ENCODE data around the gene TTYH3. TPM values are rescaled to one million over a fixed set of nuclear protein-coding genes. Genes with fewer than 3 reads are reported as not detected.

TTYH3 gene
- total RNA-seq, 2 experiments from 2014 or later: 9.7 to 10.2 TPM

GRCh38 chr7:2595258-2595860, 36.4 kb upstream of the TTYH3 start:
- Mint-ChIP-seq H3K4me1 (no peaks in the 10 kb centered on the region), H3K4me3 (no peak overlapping the region), H3K27ac (no peak overlapping the region), H3K27me3 (no peaks in the 10 kb centered on the region), H3K36me3 (ENCODE audit: low read depth) (peaks cover 12% of the 10 kb centered on the region), H3K9me3 (no peaks in the 10 kb centered on the region)
- no peak for DNase-seq
- POLR2A ChIA-PET: no interaction called here
- CTCF ChIA-PET: interaction anchor here (0.6 kb wide), 1 partner anchor 43 kb away, joined by 3 read pairs; no protein-coding TSS in a partner anchor

GRCh38 chr7:2596464-2597272, 35.1 kb upstream of the TTYH3 start:
- Mint-ChIP-seq H3K27me3 (no peaks in the 10 kb centered on the region), H3K9me3 (no peaks in the 10 kb centered on the region), H3K36me3 (ENCODE audit: low read depth) (peaks cover 14% of the 10 kb centered on the region), H3K4me3 (no peak overlapping the region), H3K27ac (no peak overlapping the region), H3K4me1 (no peaks in the 10 kb centered on the region)
- ChIA-PET POLR2A (no interaction called here), CTCF (interaction anchor here (1.1 kb wide), 1 partner anchor 128 kb away, joined by 3 read pairs; no protein-coding TSS in a partner anchor)
- DNase-seq: no peak

- ChIA-PET POLR2A (no interaction called here), CTCF (no interaction called here)
- Mint-ChIP-seq H3K4me3 (no peak overlapping the region), H3K27ac (no peak overlapping the region), H3K4me1 (peaks cover 3% of the 10 kb centered on the region), H3K27me3 (no peaks in the 10 kb centered on the region), H3K9me3 (no peaks in the 10 kb centered on the region), H3K36me3 (ENCODE audit: low read depth) (peaks cover 17% of the 10 kb centered on the region)
- no peak for DNase-seq
Observed at GRCh38 chr7:2597273-2597640, 34.5 kb upstream of the TTYH3 start.

GRCh38 chr7:2598154-2598823, 33.5 kb upstream of the TTYH3 start:
- Mint-ChIP-seq H3K4me3 (no peak overlapping the region), H3K9me3 (no peaks in the 10 kb centered on the region)
- CTCF ChIA-PET: no interaction called here

GRCh38 chr7:2601065-2601464, 30.7 kb upstream of the TTYH3 start:
- Mint-ChIP-seq H3K27me3 (no peaks in the 10 kb centered on the region), H3K4me3 (no peak overlapping the region), H3K9me3 (no peaks in the 10 kb centered on the region), H3K4me1 (peaks cover 5% of the 10 kb centered on the region), H3K27ac (no peak overlapping the region), H3K36me3 (ENCODE audit: low read depth) (peaks cover 14% of the 10 kb centered on the region)
- ChIA-PET POLR2A (no interaction called here), CTCF (no interaction called here)
- no peak for DNase-seq

More at GRCh38 chr7:2598154-2598823, 33.5 kb upstream of the TTYH3 start:
- no peaks in the 10 kb centered on the region for H3K27me3 Mint-ChIP-seq
- peaks cover 14% of the 10 kb centered on the region for H3K36me3 Mint-ChIP-seq (ENCODE audit: low read depth)
- no peak overlapping the region for H3K27ac Mint-ChIP-seq
- DNase-seq: no peak
- POLR2A ChIA-PET: no interaction called here
- peaks cover 5% of the 10 kb centered on the region for H3K4me1 Mint-ChIP-seq

GRCh38 chr7:2601907-2602306, 29.9 kb upstream of the TTYH3 start:
- no peak for DNase-seq
- Mint-ChIP-seq H3K27me3 (no peaks in the 10 kb centered on the region), H3K4me3 (no peak overlapping the region), H3K36me3 (ENCODE audit: low read depth) (peaks cover 14% of the 10 kb centered on the region), H3K9me3 (no peaks in the 10 kb centered on the region), H3K27ac (no peak overlapping the region), H3K4me1 (peaks cover 5% of the 10 kb centered on the region)
- ChIA-PET CTCF (no interaction called here), POLR2A (interaction anchor here (0.8 kb wide), 1 partner anchor 11 kb away, joined by 3 read pairs; no protein-coding TSS in a partner anchor)

GRCh38 chr7:2602406-2603043, 29.3 kb upstream of the TTYH3 start:
- ChIA-PET POLR2A (interaction anchor here (0.8 kb wide), 1 partner anchor 10 kb away, joined by 3 read pairs; no protein-coding TSS in a partner anchor), CTCF (no interaction called here)
- Mint-ChIP-seq H3K4me1 (peaks cover 5% of the 10 kb centered on the region), H3K27me3 (no peaks in the 10 kb centered on the region), H3K36me3 (ENCODE audit: low read depth) (peaks cover 14% of the 10 kb centered on the region), H3K4me3 (no peak overlapping the region), H3K9me3 (no peaks in the 10 kb centered on the region), H3K27ac (no peak overlapping the region)
- no peak for DNase-seq

GRCh38 chr7:2603044-2603965, 28.5 kb upstream of the TTYH3 start:
- ChIA-PET CTCF (no interaction called here), POLR2A (interaction anchor here (0.8 kb wide), 1 partner anchor 9 kb away, joined by 3 read pairs; no protein-coding TSS in a partner anchor)
- DNase-seq: no peak
- Mint-ChIP-seq H3K9me3 (no peaks in the 10 kb centered on the region), H3K4me3 (no peak overlapping the region), H3K27me3 (no peaks in the 10 kb centered on the region), H3K27ac (no peak overlapping the region), H3K4me1 (peaks cover 9% of the 10 kb centered on the region), H3K36me3 (ENCODE audit: low read depth) (peaks cover 14% of the 10 kb centered on the region)

- no peaks in the 10 kb centered on the region for H3K27me3 Mint-ChIP-seq
- DNase-seq: no peak
- H3K4me1 Mint-ChIP-seq: peaks cover 12% of the 10 kb centered on the region
- ChIA-PET POLR2A (interaction anchor here (1.0 kb wide), 1 partner anchor 9 kb away, joined by 3 read pairs; no protein-coding TSS in a partner anchor), CTCF (no interaction called here)
- no peaks in the 10 kb centered on the region for H3K9me3 Mint-ChIP-seq
- peaks cover 8% of the 10 kb centered on the region for H3K36me3 Mint-ChIP-seq (ENCODE audit: low read depth)
- H3K27ac Mint-ChIP-seq: no peak overlapping the region
- no peak overlapping the region for H3K4me3 Mint-ChIP-seq
Observed at GRCh38 chr7:2604608-2605174, 27.1 kb upstream of the TTYH3 start.

- ChIA-PET CTCF (no interaction called here), POLR2A (no interaction called here)
- H3K9me3 Mint-ChIP-seq: no peaks in the 10 kb centered on the region
- H3K27me3 Mint-ChIP-seq: no peaks in the 10 kb centered on the region
- H3K4me3 Mint-ChIP-seq: no peak overlapping the region
- DNase-seq: no peak
- H3K36me3 Mint-ChIP-seq (ENCODE audit: low read depth): peaks cover 4% of the 10 kb centered on the region
- no peak overlapping the region for H3K27ac Mint-ChIP-seq
- H3K4me1 Mint-ChIP-seq: peaks cover 12% of the 10 kb centered on the region
Observed at GRCh38 chr7:2605608-2606538, 25.9 kb upstream of the TTYH3 start.

- H3K4me3 Mint-ChIP-seq: no peak overlapping the region
- H3K36me3 Mint-ChIP-seq (ENCODE audit: low read depth): peaks cover 4% of the 10 kb centered on the region
- ChIA-PET CTCF (no interaction called here), POLR2A (interaction anchor here (1.1 kb wide), 1 partner anchor 25 kb away, joined by 3 read pairs; the partner anchor contains the start of gene TTYH3)
- peaks cover 12% of the 10 kb centered on the region for H3K4me1 Mint-ChIP-seq
- H3K27ac Mint-ChIP-seq: no peak overlapping the region
- no peaks in the 10 kb centered on the region for H3K27me3 Mint-ChIP-seq
- DNase-seq: no peak
- H3K9me3 Mint-ChIP-seq: no peaks in the 10 kb centered on the region
Observed at GRCh38 chr7:2606539-2606936, 25.2 kb upstream of the TTYH3 start.

Data from activated CD4-positive, alpha-beta memory T cell treated with anti-CD3 and anti-CD28 coated beads, Interleukin-2, amount 10 ng/mL, durations not matched to agents 7 days and 5 days (primary cell).